ENCODE data around the gene SLC25A21.

GRCh38 chr14:36915081-36915480 lies 257.3 kb downstream of the SLC25A21 start:
- TF ChIP-seq, protein P1, sequence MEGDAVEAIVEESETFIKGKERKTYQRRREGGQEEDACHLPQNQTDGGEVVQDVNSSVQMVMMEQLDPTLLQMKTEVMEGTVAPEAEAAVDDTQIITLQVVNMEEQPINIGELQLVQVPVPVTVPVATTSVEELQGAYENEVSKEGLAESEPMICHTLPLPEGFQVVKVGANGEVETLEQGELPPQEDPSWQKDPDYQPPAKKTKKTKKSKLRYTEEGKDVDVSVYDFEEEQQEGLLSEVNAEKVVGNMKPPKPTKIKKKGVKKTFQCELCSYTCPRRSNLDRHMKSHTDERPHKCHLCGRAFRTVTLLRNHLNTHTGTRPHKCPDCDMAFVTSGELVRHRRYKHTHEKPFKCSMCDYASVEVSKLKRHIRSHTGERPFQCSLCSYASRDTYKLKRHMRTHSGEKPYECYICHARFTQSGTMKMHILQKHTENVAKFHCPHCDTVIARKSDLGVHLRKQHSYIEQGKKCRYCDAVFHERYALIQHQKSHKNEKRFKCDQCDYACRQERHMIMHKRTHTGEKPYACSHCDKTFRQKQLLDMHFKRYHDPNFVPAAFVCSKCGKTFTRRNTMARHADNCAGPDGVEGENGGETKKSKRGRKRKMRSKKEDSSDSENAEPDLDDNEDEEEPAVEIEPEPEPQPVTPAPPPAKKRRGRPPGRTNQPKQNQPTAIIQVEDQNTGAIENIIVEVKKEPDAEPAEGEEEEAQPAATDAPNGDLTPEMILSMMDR (IDR thresholded peaks at IDR 0.05): no peak
- TF ChIP-seq EZH2 (IDR thresholded peaks at IDR 0.05) (no peak), EZH2phosphoT487 (IDR thresholded peaks at IDR 0.05) (no peak)
